ENCODE data around the gene FAF1.

Gene FAF1

GRCh38 chr1:50424884-50425375 is 535.1 kb downstream of the FAF1 start:
- Mint-ChIP-seq H3K27ac (no peak overlapping the region), H3K36me3 (ENCODE audit: low read depth) (no peaks in the 10 kb centered on the region), H3K4me1 (peaks cover 44% of the 10 kb centered on the region), H3K9me3 (peaks cover 2% of the 10 kb centered on the region), H3K27me3 (ENCODE audit: low read depth) (peaks cover 100% of the 10 kb centered on the region), H3K4me3 (peak overlapping the region; percentile 72 to 73 (median 72))
- TF ChIP-seq CTCF (IDR thresholded peaks at IDR 0.05; ENCODE audit: unreplicated experiment in 3 of 3): no peak

GRCh38 chr1:50424045-50424883 is 535.8 kb downstream of the FAF1 start:
- peak overlapping the region; percentile 72 to 73 (median 72) for H3K4me3 Mint-ChIP-seq
- no peaks in the 10 kb centered on the region for H3K36me3 Mint-ChIP-seq (ENCODE audit: low read depth)
- peaks cover 2% of the 10 kb centered on the region for H3K9me3 Mint-ChIP-seq
- TF ChIP-seq CTCF (IDR thresholded peaks at IDR 0.05; ENCODE audit: unreplicated experiment in 3 of 3): no peak
- no peak overlapping the region for H3K27ac Mint-ChIP-seq
- H3K27me3 Mint-ChIP-seq (ENCODE audit: low read depth): peaks cover 100% of the 10 kb centered on the region
- H3K4me1 Mint-ChIP-seq: peaks cover 47% of the 10 kb centered on the region

- Mint-ChIP-seq H3K27ac (no peak overlapping the region), H3K9me3 (peaks cover 2% of the 10 kb centered on the region), H3K4me3 (peak overlapping the region; percentile 72 to 77 (median 72)), H3K27me3 (ENCODE audit: low read depth) (peaks cover 96% of the 10 kb centered on the region), H3K36me3 (ENCODE audit: low read depth) (no peaks in the 10 kb centered on the region), H3K4me1 (peaks cover 47% of the 10 kb centered on the region)
- no peak for TF ChIP-seq CTCF (IDR thresholded peaks at IDR 0.05; ENCODE audit: unreplicated experiment in 3 of 3)
Observed at GRCh38 chr1:50423670-50424000, 536.4 kb downstream of the FAF1 start.

GRCh38 chr1:50422946-50423669 is 537.0 kb downstream of the FAF1 start, which contains the start of gene DMRTA2:
TSS of gene DMRTA2 (minus strand) at chr1:50423443. CDS start at chr1:50421536, 1,907 bp downstream.
- no peak for TF ChIP-seq CTCF (IDR thresholded peaks at IDR 0.05; ENCODE audit: unreplicated experiment in 3 of 3)
- Mint-ChIP-seq H3K27me3 (ENCODE audit: low read depth) (peaks cover 96% of the 10 kb centered on the region), H3K4me3 (peak within 1 kb of the TSS; percentile 72 to 77 (median 73)), H3K9me3 (peaks cover 2% of the 10 kb centered on the region), H3K36me3 (ENCODE audit: low read depth) (no peaks in the 10 kb centered on the region), H3K27ac (no peak within 1 kb of the TSS), H3K4me1 (peaks cover 47% of the 10 kb centered on the region)

GRCh38 chr1:50422675-50422945 is 537.5 kb downstream of the FAF1 start:
- Mint-ChIP-seq H3K4me1 (peaks cover 51% of the 10 kb centered on the region), H3K9me3 (peaks cover 2% of the 10 kb centered on the region), H3K36me3 (ENCODE audit: low read depth) (no peaks in the 10 kb centered on the region), H3K27me3 (ENCODE audit: low read depth) (peaks cover 96% of the 10 kb centered on the region), H3K27ac (no peak overlapping the region), H3K4me3 (peak overlapping the region; percentile 61 to 77 (median 66))
- TF ChIP-seq CTCF (IDR thresholded peaks at IDR 0.05; ENCODE audit: unreplicated experiment in 3 of 3): no peak

All from nephron (organoid).